Lower lobe of right lung (tissue), 2 donors: Measurements from ENCODE around the gene BID. TPM values are rescaled to one million over a fixed set of nuclear protein-coding genes. Genes with fewer than 3 reads are reported as not detected.

ENCODE experiments used
- ATAC-seq, 2 donors: fragments of 200-7000 bp; cut with Tn5 transposase; one replicate each; pipeline ENCODE4 v1.9.1; 2020 to 2022; ENCODE audit warnings: mild to moderate bottlenecking in 2 of 2, moderate library complexity in 2 of 2
- DNase-seq: peaks from one replicate; pipeline ENCODE4 v3.0.0-alpha.2; 2020
- H3K27ac ChIP-seq: fragments of 200-600 bp; one replicate; pipeline ENCODE4 v1.8.0; 2022
- H3K27me3 ChIP-seq: fragments of 200-600 bp; one replicate; pipeline ENCODE4 v1.8.0; 2022; ENCODE audit warnings: low read depth
- H3K36me3 ChIP-seq: fragments of 200-600 bp; one replicate; pipeline ENCODE4 v1.8.0; 2022; ENCODE audit warnings: mild to moderate bottlenecking
- H3K4me1 ChIP-seq: fragments of 200-600 bp; one replicate; pipeline ENCODE4 v1.8.0; 2022
- H3K4me3 ChIP-seq: fragments of 200-600 bp; one replicate; pipeline ENCODE4 v1.8.0; 2022; ENCODE audit warnings: mild to moderate bottlenecking
- H3K9me3 ChIP-seq: fragments of 200-600 bp; one replicate; pipeline ENCODE4 v1.8.0; 2022
- intact Hi-C: fragments of 100-400 bp; cut with DNase I; formaldehyde crosslinking; loops from one replicate; pipeline ENCODE4 v1.11.0; 2022
- total RNA-seq: library from RNA; stranded (reverse); fragmentation: NEBNext Ultra II Directional; extraction: Animal tissue kit (Norgen Biotek cat#: 25700); gene quantifications from one replicate; pipeline ENCODE4 v1.2.1, GENCODE V29; 2021
- TF ChIP-seq, protein P1 (sequence below): fragments of 200-600 bp; IDR thresholded peaks from one replicate; pipeline ENCODE4 v1.8.0; 2022; ENCODE audit warnings: antibody characterized with exemption, mild to moderate bottlenecking
- donor health status: DM: no; HTN: yes; CAD: no; lungs with severe emphysema.

The BID gene
- total RNA-seq, 1 donor from 2014 or later: 34.3 TPM

DNA sequence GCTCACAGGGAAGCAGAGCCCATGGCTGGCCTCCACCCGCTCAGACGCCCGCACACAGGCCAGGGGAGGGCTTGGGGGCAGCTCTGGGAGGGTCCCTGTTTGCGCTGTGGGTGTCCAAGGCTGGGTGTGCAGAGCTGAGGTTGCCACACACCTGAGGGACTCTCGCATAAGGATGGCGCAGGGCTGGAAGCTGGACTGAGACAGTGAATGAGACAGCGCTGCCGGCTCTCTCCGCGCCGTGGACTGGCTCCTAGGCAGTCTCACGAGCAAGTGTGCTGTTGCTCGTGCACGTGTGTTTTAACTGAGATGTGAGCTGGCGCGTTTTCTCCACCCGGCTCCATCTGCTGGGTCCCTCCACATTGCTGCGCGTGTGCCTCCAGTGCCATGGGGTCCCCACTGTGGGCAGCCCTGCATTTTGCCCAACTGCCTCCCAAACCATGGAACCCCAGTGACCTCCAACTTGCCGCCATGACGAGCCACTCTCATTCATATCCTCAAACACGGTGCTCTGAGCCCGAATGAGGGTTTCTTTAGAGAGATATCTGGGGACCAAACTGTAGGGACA is 4.2 kb upstream of the BID start:
- Histone ChIP-seq H3K36me3 (no peaks in the 10 kb centered on the region), H3K27me3 (peaks cover 4% of the 10 kb centered on the region), H3K9me3 (no peaks in the 10 kb centered on the region), H3K4me1 (peaks cover 33% of the 10 kb centered on the region), H3K27ac (no peak overlapping the region), H3K4me3 (no peak overlapping the region)
- intact Hi-C loops: no loop called here
- no peak for ATAC-seq
- no peak for DNase-seq
- TF ChIP-seq, protein P1, sequence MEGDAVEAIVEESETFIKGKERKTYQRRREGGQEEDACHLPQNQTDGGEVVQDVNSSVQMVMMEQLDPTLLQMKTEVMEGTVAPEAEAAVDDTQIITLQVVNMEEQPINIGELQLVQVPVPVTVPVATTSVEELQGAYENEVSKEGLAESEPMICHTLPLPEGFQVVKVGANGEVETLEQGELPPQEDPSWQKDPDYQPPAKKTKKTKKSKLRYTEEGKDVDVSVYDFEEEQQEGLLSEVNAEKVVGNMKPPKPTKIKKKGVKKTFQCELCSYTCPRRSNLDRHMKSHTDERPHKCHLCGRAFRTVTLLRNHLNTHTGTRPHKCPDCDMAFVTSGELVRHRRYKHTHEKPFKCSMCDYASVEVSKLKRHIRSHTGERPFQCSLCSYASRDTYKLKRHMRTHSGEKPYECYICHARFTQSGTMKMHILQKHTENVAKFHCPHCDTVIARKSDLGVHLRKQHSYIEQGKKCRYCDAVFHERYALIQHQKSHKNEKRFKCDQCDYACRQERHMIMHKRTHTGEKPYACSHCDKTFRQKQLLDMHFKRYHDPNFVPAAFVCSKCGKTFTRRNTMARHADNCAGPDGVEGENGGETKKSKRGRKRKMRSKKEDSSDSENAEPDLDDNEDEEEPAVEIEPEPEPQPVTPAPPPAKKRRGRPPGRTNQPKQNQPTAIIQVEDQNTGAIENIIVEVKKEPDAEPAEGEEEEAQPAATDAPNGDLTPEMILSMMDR: no peak

DNA sequence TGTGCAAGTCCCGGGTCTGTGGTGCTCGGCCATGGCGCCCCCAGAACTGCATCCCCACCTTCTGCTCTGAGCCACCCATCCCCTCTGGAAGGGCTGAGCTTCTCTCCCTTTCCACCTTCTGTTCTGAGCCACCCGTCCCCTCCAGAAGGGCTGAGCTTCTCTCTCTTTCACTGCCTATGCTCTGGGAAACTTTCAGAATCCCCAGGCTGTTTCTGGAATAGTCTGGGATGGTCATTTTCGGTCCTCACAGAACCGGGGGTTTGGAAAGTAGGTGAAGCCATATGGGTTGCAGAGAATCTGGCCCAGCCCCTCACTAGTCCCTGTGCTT is 3.4 kb upstream of the BID start:
- Histone ChIP-seq H3K27ac (peak overlapping the region; percentile 86), H3K36me3 (no peaks in the 10 kb centered on the region), H3K27me3 (peaks cover 4% of the 10 kb centered on the region), H3K4me1 (peaks cover 41% of the 10 kb centered on the region), H3K9me3 (no peaks in the 10 kb centered on the region), H3K4me3 (peak overlapping the region; percentile 45)
- intact Hi-C loops: no loop called here
- TF ChIP-seq, protein P1: no peak
- ATAC-seq (no peak), DNase-seq (no peak)

DNA sequence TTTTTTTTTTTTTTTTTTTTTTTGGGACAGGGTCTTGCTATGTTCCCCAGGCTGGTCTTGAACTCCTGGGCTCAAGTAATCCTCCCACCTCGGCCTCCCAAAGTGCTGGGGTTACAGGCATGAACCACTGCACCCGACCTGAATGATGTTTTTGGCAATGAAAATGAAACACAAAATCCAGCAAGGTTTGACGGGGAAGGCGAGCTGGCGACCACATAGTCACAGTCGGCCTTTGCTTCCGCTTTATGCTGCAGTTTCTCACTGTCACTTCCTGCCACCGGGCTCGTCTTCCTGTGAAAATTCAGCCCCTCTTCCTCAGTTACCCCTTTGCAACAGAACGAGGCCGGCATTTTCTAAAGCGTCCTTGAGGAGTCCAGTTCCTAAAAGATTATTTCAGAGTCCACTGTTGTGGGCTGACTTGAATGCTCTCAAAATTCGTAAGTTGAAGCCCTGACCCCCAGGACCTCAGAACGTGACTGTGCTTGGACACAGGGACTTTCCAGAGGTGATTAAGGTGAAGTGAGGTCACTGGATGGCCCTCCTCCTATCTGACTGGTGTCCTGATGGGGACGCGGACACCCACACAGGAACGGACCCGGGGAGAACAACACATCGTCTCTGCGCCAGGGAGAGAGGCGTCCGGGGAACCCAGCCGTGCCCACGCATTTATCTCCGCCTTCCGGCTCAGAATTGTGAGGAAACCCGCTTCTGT is 2.9 kb upstream of the BID start:
- Histone ChIP-seq H3K27ac (peak overlapping the region; percentile 86), H3K4me3 (peak overlapping the region; percentile 45), H3K4me1 (peaks cover 45% of the 10 kb centered on the region), H3K36me3 (no peaks in the 10 kb centered on the region), H3K27me3 (peaks cover 4% of the 10 kb centered on the region), H3K9me3 (no peaks in the 10 kb centered on the region)
- TF ChIP-seq, protein P1: no peak
- intact Hi-C loops: no loop called here
- DNase-seq: peak; percentile 75
- ATAC-seq: peak in 1 of 2 donors; percentile 45

DNA sequence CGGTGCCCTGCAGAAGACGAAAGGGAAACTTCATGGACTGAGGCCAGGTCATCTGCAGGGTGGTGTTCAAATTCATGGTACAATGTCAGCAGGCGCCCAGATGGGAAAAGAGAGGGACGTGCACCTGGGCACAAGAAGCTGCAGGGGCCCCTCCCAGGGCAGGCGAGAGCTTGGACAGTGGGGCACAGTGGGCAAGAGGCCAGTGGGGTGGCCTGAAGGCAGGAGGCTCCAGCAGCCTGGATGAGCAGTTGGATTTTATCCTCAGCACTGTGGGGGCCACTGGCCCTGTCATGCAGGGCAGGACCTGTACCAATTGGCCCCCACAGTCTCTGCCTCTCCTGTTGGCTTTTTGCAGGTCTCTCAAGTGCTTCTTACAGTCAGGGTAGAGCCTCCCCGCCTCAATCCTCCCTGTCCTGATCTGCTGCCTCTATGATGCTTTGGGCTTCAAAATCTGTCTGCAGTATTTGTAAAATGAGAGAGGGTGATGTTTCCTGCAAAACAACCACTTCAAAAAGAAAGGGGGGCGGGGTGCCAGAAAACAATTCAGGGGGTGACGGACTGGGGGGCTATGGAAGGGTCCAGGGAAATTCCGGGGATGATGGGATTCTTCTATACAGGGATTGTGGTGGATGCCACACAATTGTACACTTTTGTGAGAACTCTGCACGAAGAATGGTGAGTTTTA is 1.7 kb upstream of the BID start:
- Histone ChIP-seq H3K27me3 (no peaks in the 10 kb centered on the region), H3K36me3 (no peaks in the 10 kb centered on the region), H3K27ac (no peak overlapping the region), H3K4me3 (no peak overlapping the region), H3K4me1 (peaks cover 38% of the 10 kb centered on the region), H3K9me3 (no peaks in the 10 kb centered on the region)
- no peak for ATAC-seq
- no peak for DNase-seq
- TF ChIP-seq, protein P1: no peak
- intact Hi-C loops: no loop called here

DNA sequence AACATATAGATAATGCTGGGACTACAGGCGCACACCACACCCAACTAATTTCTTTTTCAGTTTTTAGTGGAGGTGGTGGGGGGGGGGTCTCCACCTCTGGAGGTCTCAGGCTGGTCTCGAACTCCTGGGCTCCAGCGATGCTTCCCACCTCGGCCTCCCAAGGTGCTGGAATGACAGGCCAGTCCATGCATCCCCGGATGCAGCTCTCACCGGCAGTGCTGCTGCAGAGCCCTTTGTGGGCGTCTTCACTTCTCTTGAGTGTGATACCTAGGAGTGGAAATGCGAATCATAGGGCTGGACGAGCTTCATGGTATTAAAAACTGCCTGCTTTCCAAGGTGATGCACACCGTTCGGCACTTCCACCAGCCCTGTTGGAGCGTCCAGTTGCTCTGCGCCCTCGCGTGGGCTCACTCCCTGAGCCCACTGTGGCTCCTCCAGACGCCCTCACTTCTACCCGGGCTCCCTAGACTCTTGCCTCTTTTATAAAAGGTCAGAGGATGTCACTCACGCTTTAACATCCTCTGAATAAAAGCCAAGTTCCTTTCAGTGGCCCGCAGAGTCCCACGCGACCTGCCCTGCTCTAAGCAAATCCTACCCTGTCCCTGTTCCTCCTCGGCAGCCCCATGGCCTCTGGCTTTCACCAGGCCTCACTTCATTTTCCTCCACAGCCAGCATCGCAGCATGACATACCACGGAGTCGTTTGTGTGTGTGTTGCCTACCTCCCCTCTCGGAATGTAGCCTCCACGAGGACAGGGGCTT is 837 bp upstream of the BID start:
- TF ChIP-seq, protein P1: no peak
- no peak for ATAC-seq
- H3K9me3 ChIP-seq: no peaks in the 10 kb centered on the region
- H3K4me3 ChIP-seq: peak overlapping the region; percentile 75
- intact Hi-C loops: no loop called here
- no peaks in the 10 kb centered on the region for H3K27me3 ChIP-seq
- H3K36me3 ChIP-seq: no peaks in the 10 kb centered on the region
- H3K27ac ChIP-seq: no peak overlapping the region
- DNase-seq: no peak
- peaks cover 43% of the 10 kb centered on the region for H3K4me1 ChIP-seq
